Posterior vena cava (tissue), 2 donors: ENCODE data around the gene RNF157. TPM values are rescaled to one million over a fixed set of nuclear protein-coding genes. Genes with fewer than 3 reads are reported as not detected.
A peak's percentile ranks its signal among the peaks of the same experiment; 100 is the strongest.
"Not testable (repeated sequence)": the region's sequence is repeated elsewhere in the genome, so short reads cannot be mapped to it uniquely, and the experiment has no call there.

Source experiments
- DNase-seq: peaks from one replicate; pipeline ENCODE4 v3.0.0-alpha.2; 2020; ENCODE audit warnings: low spot score
- intact Hi-C, 2 donors: fragments of 100-400 bp; cut with DNase I; formaldehyde crosslinking; loops; one replicate each; pipeline versions ENCODE4 v1.14.1 to v1.14.2; 2022 to 2023
- total RNA-seq, 2 donors: library from RNA; stranded (reverse); fragmentation: NEBNext Ultra II Directional; extraction: Animal tissue kit (Norgen Biotek cat#: 25700); gene quantifications; one replicate each; pipeline ENCODE4 v1.2.1, GENCODE V29; 2021
- donor health status: DM: yes; HTN: yes; CAD: no.
- donor health status: DM: yes; HTN: yes; CAD: no.

Gene RNF157
- total RNA-seq, 2 donors from 2014 or later: 1.9 TPM

DNA sequence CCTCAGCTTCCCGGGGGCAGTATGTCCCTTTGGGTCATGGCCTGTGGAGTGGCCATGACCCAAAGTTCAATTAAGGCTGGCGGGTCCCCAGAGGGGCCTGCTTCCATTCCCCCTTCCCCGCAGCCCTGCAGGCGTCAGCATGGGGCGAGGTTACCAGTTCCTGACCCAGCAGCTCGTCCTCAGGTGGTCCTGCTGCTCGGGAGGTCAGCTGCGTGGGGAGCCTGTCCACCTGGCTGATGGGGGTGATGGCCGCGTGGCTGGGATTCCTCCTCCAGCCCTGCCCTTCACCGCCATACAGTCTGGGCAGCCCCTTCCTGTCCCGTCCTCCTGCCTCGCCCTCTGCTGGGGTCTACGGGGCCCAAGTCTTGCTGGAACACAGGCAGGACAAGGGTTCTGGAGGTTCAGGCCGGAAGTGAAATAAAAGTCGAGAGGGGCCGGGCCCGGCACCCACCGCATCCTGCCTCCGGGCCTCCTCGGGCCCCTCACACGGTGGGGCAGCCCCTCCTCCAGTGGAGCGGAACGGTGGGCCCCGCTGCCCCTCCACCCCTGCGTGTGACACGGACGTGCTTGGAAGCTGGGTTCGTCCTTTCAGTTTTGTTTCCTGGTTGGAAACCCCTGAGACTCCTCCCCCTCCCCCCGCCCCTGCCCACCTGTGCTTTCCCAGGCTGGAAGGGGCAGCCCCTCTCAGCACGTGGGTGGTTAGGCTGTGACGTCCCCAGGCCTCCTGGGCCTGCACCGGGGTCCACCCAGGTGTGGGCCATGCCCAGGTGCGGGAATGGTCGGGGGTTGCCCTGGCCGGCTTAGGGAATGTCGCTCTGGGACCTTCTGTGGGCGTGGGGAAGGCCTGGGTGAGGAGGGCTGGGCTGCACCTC lies 31.6 kb upstream of the RNF157 start:
- intact Hi-C loops: no loop called here
- no peak for DNase-seq

DNA sequence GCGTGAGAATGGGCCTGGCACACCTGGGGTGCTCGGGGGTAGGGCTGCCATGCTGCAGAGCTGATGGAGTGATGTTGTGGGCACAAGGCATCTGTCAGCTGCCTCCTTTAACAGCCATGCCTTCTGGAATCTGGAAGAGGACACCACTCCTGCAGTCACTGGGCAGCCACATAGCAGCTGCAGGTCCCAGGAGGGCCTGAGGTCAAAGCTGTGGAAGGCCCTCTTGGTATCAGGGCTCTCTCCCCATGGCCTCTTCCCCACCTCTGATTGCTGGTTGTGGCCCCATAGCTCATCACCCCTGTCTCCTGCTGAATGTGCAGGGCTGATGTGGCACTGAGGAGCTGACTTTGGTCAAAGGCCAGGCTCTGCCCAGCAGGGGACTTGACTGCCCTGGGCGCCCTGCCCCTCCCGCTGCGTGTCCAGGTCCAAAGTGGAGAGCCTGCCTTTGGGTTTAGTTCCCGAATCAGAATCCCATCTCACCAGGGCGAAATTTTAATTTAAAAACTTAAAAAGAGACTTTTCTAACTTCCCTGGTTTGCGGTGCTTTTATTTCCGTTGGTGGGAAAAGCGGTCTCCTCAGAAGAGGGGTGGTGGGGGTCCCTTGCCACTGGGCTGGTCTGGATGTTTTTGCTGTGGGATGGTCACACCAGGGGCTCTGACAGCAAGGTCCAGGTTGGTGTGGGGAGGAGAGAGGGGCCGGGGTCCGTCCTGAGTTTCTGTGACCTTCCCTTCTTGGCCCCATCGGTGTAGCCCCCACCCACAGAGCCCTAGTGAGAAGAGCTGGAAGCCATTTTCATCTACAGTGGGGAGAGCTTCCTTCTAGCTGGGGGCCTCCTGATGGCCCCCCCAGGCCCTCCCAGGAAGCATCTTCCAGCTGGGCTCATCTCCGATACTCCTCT lies 30.7 kb upstream of the RNF157 start:
- intact Hi-C loops: no loop called here
- DNase-seq: no peak

DNA sequence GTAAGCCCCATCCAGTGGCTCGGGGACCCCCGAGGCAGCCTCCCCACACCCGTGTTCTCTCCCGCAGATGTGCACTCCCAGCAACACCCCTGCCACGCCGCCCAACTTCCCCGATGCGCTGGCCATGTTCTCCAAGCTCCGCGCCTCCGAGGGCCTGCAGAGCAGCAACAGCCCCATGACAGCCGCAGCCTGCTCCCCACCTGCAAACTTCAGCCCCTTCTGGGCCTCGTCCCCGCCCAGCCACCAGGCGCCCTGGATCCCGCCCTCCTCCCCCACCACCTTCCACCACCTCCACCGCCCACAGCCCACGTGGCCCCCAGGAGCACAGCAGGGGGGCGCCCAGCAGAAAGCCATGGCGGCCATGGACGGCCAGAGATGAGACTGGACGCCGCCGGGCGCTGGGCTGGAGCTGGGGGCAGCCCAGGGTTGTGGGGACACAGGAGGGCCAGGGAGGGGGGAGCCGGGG lies 29.9 kb upstream of the RNF157 start:
- intact Hi-C loops: no loop called here
- DNase-seq: no peak

DNA sequence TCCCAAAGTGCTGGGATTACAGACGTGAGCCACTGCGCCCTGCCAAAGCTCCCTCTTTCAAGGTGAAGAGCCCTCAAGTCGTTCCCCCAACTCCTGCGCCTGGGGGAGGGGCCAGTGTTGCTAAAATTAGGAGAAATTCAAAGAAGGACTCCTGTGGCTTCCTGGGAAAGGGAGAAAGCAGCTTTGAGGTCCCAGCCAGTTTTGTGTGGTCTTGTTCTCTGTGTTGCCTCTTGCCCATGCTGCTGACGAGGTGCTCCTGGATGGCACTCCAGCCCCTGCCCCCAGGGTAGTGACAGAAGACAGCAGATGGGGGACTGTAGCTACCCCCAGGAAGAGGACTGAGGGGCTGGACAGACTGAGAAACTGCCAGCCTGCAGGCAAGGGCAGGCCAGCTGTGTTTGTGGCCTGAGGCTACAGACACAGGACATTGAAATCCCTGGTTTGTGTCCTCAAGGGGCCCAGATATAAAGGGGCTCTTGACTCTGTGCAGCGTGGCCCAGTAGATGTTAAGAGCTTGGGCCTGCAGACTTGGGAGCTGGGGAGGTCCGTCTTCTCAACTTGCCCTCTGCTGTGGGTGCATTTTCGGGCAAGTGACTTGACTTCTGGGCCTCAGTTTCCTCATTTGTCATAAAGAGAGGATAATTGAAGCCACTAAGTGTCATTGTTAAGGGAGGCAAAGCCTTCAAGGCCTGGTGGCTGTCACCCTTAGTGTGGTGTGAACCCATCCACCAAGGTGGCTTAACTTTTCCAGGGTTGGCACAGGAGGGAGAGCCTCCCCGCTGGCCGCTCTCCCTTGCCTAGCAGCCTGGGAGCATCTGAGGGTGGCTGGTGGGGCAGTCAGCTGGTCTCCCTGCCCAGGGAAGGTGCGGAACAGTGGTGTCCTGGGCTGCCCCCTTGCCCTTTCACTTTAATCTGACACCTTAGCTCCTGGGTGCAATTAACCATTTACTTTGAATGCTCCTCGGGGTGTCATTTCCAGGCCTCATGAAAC lies 29.0 kb upstream of the RNF157 start:
- no peak for DNase-seq
- intact Hi-C loops: no loop called here

DNA sequence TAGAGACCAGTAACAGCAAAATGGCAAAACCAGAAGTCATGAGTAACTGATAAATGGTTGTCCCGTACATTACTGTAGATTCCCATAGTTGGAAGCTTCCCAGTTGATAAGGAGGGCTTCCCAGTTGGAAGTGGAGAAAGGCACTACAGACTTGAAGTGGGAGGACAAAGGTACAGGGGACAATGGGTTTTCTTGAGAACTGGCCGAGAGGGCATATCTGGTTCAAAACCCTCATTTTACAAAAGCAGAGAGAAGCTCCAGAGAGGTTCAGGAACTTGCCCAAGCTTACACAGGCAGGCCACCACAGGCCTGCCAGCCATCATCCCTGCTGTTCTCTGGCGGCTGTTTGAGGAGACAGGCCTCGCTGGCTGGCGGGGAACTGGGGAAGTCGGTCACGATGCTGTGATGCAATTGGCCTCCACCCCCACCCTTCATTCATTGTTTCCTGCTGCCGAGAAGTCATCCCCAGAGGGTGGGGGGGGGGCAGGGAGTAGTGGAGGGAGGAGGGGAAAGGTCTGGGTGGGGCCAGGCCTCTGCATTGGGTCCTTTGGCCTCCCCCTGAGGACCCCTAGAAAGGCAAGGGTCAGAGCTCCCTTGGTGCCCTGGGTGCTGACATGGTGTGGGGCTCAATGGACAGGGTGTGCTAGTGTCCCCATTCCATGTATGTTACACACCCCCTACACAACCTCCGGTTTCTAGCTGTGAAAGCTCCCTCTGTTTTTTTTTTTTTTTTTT lies 27.9 kb upstream of the RNF157 start:
- intact Hi-C loops: no loop called here
- peak; percentile 96 for DNase-seq

DNA sequence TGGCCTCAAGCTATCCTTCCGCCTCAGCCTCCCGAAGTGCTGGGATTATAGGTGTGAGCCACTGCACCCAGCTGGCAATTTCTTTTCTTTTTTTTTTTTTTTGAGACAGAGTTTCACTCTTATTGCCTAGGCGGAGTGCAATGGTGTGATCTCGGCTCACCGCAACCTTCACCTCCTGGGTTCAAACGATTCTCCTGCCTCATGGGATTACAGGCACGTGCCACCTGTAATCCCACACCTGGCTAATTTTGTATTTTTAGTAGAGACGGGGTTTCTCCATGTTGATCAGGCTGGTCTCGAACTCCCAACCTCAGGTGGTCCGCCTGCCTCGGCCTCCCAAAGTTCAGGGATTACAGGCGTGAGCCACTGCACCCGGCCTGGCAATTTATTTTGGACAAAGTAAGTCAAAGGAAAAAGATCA lies 27.3 kb upstream of the RNF157 start:
- DNase-seq, intact Hi-C loops: not testable (repeated sequence)

DNA sequence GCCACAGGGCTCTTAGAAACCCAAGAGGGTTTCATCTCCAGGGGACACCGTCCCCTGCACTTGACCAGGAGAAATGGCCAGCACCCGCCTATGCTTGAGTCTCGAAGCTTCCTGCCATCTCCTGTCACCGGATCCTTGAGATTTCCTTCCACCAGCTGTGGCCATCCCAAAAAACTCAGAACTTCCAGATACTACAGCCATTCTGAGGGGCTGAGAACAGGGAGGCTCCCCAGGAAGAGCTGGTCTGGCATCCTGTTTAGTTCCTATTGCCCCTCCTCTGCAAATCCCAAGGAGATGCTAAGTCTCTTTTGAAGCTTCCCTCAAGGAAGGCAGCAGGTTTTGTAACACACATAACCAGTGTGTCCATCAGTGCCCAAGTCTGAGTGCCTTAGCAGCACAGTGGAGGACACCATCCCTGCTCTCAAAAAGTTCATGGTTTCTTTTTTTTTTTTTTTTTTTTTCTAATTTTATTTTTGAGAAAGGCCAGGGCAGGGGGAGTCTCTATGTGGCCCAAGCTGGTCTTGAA lies 26.8 kb upstream of the RNF157 start:
- intact Hi-C loops: no loop called here
- DNase-seq: no peak

DNA sequence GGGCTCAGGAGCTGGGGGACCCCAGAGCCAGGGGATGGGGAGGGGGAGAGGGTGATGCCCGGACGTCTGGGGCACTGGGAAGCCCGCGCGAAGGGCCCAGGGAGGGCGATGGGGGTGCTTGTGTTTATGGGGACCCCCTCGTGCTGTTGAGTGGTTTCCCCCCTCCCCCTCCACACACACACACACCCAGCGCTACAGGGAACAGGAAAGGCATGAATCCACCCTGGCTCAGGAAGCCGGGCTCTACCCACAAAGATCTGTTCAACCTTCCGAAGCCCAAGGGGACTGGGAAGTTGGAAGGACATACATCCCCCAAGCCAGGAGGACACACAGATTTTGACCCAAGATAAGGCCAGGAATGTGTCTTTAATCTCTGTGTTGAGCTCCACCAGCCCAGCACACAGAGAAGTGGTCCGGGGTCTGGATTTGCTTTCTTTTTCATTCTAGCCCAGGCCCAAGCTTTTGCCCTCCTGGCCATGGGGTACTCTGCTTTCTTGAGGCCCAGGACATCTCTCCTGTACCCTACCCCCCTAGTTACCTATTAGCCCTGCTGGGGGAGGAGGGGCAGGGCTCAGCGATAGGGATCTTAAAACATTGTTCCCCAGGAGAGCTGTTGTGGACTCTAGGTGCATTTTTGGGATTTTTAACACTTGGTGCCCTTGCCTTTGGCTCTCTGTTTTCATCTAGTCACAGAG lies 26.1 kb upstream of the RNF157 start:
- DNase-seq: no peak
- intact Hi-C loops: no loop called here

DNA sequence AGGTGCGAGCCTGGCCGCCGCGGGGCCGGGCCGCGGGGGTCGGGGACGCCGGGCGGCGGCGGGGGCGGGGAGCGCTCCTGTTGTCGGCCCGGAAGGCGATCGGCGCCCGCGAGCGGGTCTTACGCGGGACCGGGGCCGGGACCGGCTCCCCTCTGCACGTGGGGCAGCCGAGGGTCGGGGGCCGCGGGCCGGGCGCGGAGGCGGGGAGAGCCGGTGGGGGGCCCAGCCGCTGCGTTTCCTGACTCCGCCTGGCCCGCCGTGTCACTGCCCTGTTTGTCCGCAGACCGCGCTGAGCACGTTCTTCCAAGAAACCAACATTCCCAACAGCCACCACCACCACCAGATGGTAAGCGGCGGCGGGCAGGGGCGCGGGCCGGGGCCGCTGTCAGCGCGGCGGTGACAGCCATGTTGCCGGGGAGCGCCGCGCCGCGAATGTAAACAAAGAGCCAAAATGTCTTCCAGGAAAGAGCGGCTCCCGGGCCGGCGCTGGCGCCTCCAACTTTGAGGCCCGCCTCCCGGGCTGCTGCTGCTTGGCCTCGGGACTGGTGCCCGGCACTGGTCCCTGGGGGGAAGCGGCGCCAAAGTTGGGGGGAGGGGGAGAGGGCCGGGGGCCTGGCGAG lies 25.4 kb upstream of the RNF157 start:
- peak; percentile 91 for DNase-seq
- intact Hi-C loops: no loop called here

DNA sequence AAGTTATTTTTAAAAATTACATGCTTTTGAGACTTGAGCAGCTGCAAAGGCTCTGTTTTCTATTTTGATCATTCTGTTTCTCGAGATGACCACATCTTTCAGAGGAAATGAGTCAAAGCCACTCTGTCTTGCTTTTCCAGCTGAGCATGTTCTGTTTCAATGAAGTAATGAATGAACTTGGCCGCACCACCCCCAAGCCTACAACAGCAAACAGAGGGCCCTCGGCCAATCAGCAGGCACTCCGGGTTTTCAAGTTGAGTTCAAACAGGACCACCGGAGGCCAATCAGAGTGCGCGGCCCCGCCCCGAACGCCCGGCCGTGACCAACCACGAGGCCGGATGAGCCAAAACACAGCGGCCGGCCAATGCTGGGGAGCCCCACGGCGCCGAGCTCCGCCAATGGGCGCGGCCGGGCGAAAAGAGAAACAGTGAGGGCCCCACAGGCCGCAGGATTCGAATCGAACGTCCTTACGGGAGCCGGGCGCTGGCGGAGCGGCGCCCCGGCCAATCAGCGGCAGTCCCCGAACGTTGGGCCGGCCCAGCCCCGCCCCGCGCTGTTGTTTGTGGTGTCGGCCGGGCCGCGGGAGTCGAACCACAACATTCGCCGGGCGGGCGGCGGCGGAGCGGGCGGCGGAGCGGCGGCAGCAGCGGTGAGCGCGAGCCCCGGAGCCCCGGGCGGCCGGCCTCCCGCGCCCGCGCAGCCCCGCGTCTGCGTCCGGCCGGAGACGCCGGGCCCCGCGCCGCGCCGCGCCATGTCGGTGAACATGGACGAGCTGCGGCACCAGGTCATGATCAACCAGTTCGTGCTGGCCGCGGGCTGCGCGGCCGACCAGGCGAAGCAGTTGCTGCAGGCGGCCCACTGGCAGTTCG lies 24.7 kb upstream of the RNF157 start, which contains the start of gene UBALD2:
Gene UBALD2 (plus strand): TSS at position 594 of the 869 bp plus-strand sequence. CDS start 158 bp downstream, at position 752.
- intact Hi-C loops: no loop called here
- peak; percentile 100 for DNase-seq

DNA sequence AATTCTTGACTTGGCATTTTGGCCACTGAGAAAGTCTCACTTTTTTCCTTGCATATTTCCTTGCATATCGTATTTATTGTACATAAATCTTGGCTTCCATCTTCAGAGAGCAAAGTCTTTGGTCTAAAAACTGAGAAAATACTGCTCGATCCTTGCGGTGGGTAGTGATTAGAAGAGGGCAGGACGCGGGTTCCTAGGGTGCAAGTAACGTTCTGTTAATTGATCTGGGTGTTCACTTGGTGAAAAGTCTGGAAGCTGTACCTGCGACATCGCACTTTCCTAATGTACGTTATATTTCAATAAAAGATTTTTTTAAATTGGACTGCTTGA lies 24.1 kb upstream of the RNF157 start:
- no peak for DNase-seq
- intact Hi-C loops: no loop called here

DNA sequence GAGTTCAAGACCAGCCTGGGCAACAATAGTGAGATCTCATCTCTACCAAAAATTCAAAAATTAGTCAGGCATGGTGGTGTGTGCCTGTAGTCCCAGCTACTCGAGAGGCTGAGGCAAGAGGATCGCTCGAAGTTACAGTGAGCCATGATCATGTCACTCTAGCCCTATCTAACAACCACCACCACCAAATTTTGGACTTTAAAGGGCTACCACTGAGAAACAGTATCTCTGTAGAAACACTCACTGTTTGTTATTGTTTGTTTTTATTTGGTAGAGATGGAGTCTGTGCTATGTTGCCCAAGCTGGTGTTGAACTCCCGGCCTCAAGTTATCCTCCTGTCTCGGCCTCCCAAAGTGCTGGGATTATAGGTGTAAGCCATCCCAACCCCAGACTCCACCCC lies 23.6 kb upstream of the RNF157 start:
- intact Hi-C loops: no loop called here
- DNase-seq: no peak

DNA sequence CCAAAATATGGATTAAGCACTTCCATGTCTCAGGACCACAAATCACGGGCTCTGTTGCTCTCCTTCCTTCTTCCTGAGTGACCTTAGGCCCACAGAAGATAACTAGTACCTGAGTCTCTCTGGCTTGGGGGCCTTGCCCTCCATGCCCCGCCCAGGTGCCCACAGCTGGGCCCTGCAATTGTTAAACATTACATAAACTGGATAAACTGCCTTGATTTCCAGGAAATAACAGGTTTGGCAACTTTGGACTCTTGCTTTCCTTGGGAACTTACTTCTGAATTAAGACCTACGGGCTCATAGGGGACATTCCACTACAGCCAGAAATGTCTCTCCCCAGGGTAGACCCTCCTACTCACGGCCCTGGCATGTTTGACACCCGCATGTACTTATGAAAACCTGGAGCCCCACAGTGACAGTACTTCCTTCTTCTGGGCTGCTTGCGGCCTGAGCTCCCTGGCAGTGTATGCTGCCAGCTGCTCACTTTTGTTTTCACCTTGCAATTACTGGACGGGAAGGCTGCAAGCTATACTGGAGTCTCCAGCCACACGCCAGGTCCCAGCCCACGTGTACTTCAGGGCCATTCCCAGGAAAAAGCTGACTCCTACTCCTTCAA lies 22.5 kb upstream of the RNF157 start:
- intact Hi-C loops: no loop called here

DNA sequence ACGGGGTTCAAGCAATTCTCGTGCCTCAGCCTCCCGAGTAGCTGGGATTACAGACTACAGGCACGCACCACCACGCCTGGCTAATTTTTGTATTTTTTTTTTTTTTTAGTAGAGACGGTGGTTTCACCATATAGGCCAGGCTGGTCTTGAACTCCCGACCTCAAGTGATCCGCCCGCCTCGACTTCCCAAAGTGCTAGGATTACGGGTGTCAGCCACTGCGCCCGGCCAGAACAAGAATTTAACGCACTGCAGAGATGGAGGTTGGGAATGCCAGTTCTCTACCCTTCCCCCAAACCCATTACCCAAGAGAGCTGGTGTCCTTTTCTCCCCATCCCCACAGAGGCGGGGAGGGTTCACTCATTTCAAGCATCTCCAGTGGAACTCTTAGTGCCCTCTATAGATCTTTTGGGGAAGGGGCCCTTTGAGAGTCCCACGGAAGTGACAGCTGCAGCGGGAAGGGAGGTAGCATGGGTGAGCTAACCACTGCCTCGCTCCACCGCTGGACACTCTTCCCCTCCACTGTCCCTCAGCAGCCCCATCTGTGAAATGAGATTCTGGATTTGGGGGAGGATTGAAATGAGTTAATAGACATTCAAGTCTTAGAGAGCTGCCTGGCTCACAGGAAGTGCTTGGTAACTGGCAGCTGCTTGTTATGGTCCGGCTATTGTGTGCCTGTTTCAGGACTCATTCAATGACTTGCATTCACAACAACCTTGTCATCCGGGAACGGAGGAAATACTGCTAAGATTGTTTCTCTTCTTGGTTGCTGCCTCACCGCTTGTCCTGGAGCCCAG lies 21.3 kb upstream of the RNF157 start:
- intact Hi-C loops: loop anchor here in 1 of 2 donors (2.0 kb wide), 1 partner anchor 289 kb away; no protein-coding TSS in a partner anchor

More for the DNA sequence above, 22.5 kb upstream of the RNF157 start:
- no peak for DNase-seq

DNA sequence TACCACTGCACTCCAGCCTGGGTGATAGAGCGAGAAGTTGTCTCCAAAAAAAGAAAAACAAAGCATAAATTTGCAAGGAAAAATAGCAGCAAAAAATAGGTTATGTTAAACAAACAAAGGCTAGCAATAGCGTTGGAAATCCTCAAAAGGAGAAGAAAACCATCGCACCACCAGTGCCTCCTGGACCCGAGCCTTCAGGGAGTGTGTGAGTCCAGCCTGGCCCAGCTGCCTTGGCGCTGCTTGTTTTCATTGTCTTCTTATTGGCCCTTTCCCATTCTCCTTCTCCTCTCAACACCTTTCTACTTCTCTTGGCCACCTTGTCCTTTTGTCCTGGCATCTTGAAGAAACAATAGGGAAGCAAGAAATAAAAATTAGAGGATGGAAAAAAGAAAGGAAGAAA lies 20.4 kb upstream of the RNF157 start:
- no peak for DNase-seq
- intact Hi-C loops: loop anchor here in 1 of 2 donors (2.0 kb wide), 1 partner anchor 288 kb away; no protein-coding TSS in a partner anchor

More for the DNA sequence above, 21.3 kb upstream of the RNF157 start:
- DNase-seq: no peak
